NCI-H345 treated with DMSO at 0.1 percent for 48 hours (cell line): Measurements from ENCODE around the gene OR52E2.
"Not testable (repeated sequence)": the region's sequence is repeated elsewhere in the genome, so short reads cannot be mapped to it uniquely, and the experiment has no call there.

ENCODE experiments used
- DNase-seq: peaks from one replicate; lab custom pipeline; 2025; ENCODE audit not compliant: unreplicated experiment; lab: John Stamatoyannopoulos, UW

OR52E2 gene

DNA sequence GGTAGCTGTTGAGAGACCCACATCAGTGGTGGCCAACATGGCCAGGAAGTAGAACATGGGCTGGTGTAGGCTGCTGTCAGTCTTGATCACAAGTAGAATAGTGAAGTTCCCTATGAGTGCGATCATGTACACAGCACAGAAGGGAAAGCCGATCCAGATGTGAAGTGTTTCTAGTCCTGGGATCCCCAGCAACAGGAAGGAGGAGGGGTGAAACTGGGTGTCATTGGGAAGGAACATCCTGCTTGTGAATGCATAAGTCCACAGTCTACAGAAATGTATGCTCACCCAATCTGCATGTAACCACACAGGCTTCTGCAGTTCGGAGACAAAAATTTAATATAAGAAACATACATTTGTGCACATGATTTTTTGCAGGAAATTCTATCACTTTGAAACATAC, at the start of gene OR52E2:
Gene OR52E2, minus strand, starts transcription at position 237 of the 400 bp plus-strand sequence. Its CDS starts 0 bp downstream, at position 237.
- DNase-seq, result no peak

- DNase-seq, result no peak
Observed at GRCh38 chr11:5107285-5107684, 47.9 kb upstream of the OR52E2 start.

DNA sequence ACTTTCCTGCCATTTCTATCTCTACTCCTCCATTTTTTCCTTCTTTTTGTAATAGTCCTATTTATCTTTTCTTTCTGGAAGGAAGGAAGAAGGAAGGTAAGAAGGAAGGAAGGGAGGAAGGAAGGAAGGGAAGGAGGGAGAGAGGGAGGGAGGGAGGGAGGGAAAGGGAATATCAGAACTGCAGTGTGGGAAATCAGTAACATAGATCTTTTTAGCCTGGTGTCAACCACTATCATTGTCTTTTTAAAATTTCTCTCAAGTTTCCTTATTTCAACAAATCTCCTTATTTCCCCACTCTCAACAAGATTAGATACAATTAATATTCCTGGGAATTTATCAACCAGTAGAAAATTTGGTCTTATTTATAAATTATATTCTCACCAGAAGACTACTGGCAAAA, 43.6 kb upstream of the OR52E2 start:
- DNase-seq, result no peak

GRCh38 chr11:5102246-5102645, 42.8 kb upstream of the OR52E2 start:
- no peak for DNase-seq

DNA sequence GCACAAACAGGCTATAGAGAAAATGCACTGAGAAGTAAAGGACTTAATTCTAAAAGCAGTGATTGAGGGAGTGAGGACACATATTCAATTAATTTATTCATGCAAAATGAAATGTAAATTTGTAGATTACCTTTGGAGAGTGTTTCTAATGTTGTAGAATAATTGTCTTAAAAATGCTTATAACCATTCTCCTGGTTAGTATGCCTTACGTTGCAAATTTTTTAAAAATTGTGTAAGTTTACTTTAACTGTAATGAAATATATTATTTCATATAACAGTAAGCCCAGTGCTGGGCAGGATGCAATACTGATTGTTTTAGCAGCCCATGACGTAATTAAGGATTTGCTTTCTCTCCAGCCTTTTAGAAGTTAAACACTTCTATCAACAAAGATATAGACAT, 36.6 kb upstream of the OR52E2 start:
- DNase-seq, result no peak

DNA sequence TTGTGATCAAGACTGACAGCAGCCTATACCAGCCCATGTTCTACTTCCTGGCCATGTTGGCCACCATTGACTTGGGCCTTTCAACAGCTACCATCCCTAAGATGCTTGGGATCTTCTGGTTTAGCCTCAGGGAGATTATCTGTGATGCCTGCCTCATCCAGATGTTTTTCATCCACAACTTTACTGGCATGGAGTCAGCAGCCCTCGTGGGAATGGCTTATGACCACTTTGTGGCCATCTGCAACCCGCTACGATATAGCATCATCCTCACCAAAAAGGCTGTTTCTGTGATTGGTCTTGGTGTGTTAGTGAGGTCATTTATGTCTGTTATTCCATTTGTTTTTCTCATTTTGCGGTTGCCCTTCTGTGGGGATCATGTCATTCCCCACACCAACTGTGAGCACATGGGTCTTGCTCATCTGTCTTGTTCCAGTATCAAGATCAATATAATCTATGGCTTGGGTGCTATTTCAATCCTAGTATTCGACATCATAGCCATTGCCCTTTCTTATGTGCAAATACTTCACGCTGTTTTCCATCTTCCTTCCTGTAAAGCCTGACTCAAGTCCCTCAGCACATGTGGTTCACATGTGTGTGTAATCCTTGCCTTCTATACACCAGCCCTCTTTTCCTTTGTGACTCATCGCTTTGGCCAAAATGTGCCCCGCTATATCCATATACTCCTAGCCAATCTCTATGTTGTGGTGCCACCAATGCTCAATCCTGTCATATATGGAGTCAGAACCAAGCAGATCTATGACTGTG, 33.6 kb upstream of the OR52E2 start:
- no peak for DNase-seq

- DNase-seq, result no peak
Observed at GRCh38 chr11:5090668-5091067, 31.2 kb upstream of the OR52E2 start.

- DNase-seq, result no peak
Observed at GRCh38 chr11:5088556-5088955, 29.1 kb upstream of the OR52E2 start.

- no peak for DNase-seq
Observed at GRCh38 chr11:5083602-5084001, 24.2 kb upstream of the OR52E2 start.

GRCh38 chr11:5081405-5081804, 22.0 kb upstream of the OR52E2 start:
- DNase-seq, result no peak

DNA sequence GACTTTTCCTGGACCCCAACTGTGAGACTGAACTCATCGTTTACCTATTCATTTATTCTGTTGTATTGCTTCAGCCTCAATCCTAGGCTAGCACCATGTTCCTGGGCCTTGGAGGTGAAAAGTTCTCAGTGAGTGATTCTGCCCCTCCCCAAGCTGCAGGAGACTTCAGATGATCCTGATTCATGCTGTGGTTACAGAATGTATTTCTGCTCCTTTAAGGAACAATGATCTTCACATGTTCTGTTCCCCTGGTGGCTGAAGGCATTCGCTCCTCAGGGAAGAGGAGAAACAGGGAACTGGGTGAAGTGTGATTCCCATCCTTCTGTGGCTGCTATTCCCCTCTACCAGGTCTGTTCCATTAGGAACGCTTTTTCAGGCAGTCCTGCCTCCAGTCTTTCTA, 12.4 kb upstream of the OR52E2 start:
- no peak for DNase-seq

- DNase-seq, result no peak
Observed at GRCh38 chr11:5069272-5069671, 9.8 kb upstream of the OR52E2 start, which contains the start of gene OR52E1. TSS of gene OR52E1 (plus strand) at chr11:5069572.

DNA sequence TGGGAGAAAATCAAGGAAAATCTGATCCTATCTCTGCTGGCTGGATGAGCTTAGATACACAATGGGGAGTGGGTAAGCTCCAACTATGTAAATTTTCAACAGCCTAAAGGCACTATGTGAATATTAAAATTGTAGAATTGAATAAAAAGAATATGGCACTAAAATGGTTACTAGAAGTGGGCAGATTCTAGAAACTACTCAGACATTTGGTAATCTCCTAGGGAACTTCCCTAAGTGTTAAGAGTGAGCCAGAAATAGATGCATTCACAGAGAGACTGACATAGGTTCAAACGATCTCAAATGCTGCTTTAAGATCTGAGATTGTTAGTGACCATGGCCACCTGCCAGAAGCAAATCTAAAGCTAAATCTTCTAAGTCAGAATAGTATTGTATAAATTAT, 5.6 kb upstream of the OR52E2 start:
- no peak for DNase-seq

DNA sequence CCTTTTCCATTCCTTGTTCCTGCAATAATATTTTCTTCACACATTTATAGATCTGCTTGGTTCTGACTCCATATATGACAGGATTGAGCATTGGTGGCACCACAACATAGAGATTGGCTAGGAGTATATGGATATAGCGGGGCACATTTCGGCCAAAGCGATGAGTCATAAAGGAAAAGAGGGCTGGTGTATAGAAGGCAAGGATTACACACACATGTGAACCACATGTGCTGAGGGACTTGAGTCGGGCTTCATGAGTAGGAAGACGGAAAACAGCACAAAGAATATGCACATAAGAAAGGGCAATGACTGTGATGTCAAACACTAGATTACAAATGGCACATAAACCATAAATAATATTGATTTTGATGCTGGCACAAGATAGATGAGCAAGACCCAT, 748 bp downstream of the OR52E2 start:
- not testable (repeated sequence) for DNase-seq

DNA sequence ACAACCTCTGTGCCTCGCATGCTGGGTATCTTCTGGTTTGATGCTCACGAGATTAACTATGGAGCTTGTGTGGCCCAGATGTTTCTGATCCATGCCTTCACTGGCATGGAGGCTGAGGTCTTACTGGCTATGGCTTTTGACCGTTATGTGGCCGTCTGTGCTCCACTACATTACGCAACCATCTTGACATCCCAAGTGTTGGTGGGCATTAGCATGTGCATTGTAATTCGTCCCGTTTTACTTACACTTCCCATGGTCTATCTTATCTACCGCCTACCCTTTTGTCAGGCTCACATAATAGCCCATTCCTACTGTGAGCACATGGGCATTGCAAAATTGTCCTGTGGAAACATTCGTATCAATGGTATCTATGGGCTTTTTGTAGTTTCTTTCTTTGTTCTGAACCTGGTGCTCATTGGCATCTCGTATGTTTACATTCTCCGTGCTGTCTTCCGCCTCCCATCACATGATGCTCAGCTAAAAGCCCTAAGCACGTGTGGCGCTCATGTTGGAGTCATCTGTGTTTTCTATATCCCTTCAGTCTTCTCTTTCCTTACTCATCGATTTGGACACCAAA, 12.6 kb downstream of the OR52E2 start:
- DNase-seq, result no peak

- no peak for DNase-seq
Observed at GRCh38 chr11:5046226-5046625, 13.2 kb downstream of the OR52E2 start, which contains the start of gene OR52J3. TSS of gene OR52J3 (plus strand) at chr11:5046526. CDS start at chr11:5046526, 0 bp downstream.

DNA sequence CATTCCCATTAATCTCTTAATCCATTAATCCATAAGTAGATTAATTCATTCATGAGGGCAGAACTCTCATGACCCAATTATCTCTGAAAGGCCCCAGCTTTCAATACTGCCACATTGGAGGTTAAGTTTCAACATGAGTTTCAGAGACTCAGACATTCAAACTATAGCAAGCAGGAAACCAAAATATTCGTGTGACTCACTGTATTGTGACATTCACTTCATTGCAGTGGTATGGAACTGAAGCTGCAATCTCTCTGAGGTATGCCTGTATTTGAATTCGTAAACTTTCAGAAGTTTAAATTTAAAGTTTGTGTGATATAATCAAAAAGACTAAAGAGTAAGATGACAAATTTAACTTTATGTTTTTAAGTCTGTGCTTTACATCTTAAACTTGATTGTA, 16.0 kb downstream of the OR52E2 start:
- DNase-seq, result no peak

GRCh38 chr11:5042091-5042490, 17.3 kb downstream of the OR52E2 start:
- DNase-seq, result no peak

- no peak for DNase-seq
Observed at GRCh38 chr11:5040876-5041275, 18.6 kb downstream of the OR52E2 start.

DNA sequence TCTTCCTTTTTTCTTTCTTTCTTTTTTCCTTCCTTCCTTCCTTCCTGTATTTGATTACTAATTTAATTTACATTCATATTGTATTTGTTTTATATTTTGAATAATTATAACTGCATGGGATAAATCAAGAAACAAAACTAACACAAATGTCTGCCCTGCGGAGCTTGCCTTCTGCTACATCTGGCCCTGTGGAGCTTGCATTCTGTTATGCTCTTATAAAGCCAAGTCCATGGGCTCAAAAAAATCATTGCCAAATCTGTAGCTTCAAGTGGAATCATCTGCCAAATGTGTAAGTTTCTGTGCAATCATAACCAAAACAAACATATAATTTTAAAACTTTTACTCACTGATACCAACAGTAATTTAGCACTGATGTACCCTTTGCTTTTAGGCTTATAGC, 21.1 kb downstream of the OR52E2 start:
- DNase-seq, result no peak

DNA sequence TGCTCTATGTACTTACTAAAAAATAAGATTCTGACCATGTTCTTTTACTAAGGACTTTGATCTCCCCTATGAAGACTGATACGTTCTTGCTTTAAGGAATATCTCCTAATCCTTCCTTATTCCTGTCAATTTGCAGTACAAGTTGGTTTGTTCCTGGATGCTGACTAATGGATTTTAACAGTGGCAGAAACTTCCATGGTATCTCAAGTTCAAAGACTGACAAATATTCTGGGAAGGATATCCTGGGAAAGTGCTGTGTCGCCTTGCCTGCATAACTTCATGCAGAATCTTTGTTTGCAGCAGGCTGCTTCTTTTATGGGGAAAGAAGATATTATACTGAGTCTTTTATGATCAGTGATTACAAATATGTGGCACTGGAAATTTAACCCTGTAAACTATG, 21.5 kb downstream of the OR52E2 start:
- no peak for DNase-seq

DNA sequence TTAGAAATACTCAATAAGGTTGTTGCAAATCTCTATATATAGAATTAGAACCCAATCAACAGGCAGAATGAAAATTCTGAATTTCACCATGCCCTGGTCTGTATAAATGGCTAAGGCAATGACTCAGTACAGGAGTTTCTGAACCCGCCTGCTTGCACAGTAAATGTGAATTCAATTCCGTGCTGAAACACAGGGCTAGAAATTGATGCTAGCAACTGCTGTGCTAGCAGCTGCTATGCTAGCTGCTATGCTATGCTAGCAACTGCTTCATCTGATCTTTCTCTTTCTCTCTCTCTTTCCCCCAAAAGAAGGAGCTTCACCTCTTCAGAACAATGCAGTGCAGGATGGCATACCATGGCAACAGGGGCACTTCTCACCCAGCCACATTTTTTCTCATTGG, 22.8 kb downstream of the OR52E2 start:
- no peak for DNase-seq

DNA sequence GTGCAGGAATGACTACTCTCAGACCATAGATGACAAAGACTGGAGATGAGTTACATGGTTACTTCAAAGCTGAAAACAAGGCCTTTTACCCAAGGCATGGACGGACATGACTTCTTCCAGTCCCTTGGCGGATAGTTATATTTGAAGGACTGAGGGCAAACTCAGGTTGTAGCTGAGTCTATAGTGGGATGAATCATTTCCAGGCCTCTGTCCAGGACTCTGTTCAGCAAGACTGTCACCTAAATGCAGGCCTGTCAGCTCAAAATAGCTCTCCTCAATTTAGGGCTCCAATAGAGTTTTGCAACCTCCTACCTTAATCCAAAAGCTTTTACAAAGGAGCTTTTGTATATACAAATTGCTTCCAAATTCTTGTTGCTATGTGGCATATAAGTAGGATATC, 37.4 kb downstream of the OR52E2 start:
- no peak for DNase-seq
